Measurements from ENCODE around the gene PAAF1. TPM values are rescaled to one million over a fixed set of nuclear protein-coding genes. Genes with fewer than 3 reads are reported as not detected.

The PAAF1 gene
- polyA plus RNA-seq, 2 of the 4 experiments (the other 2 are of a cell fraction), result 16.6 to 25.1 TPM

DNA sequence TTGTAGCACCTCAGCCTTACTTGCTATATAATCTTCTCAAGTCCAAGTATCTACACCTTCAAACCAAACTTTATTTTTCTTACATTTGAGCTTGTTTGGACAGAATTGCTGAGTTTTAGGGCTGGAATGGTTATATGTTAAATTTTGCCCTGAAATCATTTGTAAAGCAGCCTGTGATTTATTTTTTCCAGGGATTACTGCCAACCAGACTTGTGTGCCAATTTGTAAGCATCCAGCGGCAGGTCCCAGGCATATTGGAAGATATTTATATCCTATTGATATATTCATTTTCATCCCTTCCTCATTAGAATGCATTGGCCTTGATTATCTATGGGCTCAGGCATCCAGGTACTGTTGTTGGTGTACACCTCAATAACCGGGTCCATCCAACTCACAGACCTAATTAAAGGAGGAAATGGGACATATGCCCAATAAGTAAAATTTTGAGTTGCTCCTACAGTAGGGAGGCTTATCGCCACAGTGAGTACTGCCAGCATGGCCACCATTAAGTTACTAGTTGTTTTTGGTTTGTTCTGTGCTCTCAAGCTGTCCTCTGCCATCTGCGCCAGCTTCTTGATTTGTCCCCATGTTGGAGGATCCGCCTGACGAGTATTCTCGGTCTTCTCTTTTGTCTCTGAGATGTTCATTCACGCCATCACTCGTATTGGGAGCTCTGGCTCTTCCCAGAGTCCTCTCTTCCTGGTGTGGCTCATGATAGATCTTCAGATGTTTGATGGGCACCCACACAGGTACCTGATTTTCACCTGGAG lies 64.2 kb downstream of the PAAF1 start:
- ATAC-seq, result no peak
- TF ChIP-seq, protein P1, sequence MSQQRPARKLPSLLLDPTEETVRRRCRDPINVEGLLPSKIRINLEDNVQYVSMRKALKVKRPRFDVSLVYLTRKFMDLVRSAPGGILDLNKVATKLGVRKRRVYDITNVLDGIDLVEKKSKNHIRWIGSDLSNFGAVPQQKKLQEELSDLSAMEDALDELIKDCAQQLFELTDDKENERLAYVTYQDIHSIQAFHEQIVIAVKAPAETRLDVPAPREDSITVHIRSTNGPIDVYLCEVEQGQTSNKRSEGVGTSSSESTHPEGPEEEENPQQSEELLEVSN (IDR thresholded peaks at IDR 0.05; ENCODE audit: borderline replicate concordance, low read depth), result no peak
- TF ChIP-seq SREBF2 (IDR thresholded peaks at IDR 0.05) (no peak), EHMT2 (IDR thresholded peaks at IDR 0.05; ENCODE audit: low read depth) (no peak), MAZ (IDR thresholded peaks at IDR 0.05; ENCODE audit: borderline replicate concordance, low read depth, low read length) (no peak), ESRRA (IDR thresholded peaks at IDR 0.05; ENCODE audit: borderline replicate concordance, low read length) (no peak), KDM5A (IDR thresholded peaks at IDR 0.05) (no peak), TFCP2L1 (CRISPR knock-in tag; IDR thresholded peaks at IDR 0.05) (no peak), NFE2L2 (conservative IDR thresholded peaks at IDR 0.05; ENCODE audit: low read length) (no peak), CBX8 (IDR thresholded peaks at IDR 0.05) (no peak), EHF (CRISPR knock-in tag; IDR thresholded peaks at IDR 0.05) (no peak), PHF8 (IDR thresholded peaks at IDR 0.05; ENCODE audit: borderline replicate concordance, low read depth) (no peak)
- TF ChIP-seq, protein P2, sequence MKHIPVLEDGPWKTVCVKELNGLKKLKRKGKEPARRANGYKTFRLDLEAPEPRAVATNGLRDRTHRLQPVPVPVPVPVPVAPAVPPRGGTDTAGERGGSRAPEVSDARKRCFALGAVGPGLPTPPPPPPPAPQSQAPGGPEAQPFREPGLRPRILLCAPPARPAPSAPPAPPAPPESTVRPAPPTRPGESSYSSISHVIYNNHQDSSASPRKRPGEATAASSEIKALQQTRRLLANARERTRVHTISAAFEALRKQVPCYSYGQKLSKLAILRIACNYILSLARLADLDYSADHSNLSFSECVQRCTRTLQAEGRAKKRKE (CRISPR knock-in tag; IDR thresholded peaks at IDR 0.05; ENCODE audit: low read depth), result no peak
- TF ChIP-seq, protein P3, sequence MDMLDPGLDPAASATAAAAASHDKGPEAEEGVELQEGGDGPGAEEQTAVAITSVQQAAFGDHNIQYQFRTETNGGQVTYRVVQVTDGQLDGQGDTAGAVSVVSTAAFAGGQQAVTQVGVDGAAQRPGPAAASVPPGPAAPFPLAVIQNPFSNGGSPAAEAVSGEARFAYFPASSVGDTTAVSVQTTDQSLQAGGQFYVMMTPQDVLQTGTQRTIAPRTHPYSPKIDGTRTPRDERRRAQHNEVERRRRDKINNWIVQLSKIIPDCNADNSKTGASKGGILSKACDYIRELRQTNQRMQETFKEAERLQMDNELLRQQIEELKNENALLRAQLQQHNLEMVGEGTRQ (IDR thresholded peaks at IDR 0.05), result no peak

DNA sequence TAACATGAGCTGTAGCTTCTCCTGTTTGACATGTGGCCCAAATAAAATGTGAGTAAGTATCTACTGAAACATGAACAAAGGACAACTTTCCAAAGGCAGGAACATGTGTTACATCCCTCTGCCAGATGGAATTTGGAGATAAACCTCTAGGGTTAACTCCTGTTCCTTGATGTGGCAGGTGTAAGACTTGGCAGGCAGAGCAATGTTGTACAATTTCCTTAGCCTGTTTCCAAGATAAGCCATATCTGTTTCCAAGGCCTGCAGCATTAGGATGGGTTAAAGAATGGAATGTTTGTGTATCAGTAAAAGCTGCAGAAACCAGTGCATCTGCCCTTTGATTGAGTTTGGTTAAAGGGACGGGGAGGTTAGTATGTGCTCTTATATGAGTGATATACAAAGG lies 65.2 kb downstream of the PAAF1 start:
- Histone ChIP-seq H3K4me2 (no peak overlapping the region), H3K9me3 (no peaks in the 10 kb centered on the region), H3K4me1 (0 out of 3 replicates have a peak, but pooled peaks cover 3% of the 10 kb centered on the region), H3K4me3 (no peak overlapping the region), H3K27ac (no peak overlapping the region)
- POLR2A ChIA-PET, result no interaction called here
- FAIRE-seq, result no peak
- CTCF ChIA-PET, result interaction anchor here (1.1 to 3.2 kb wide), 3 partner anchors 11 to 154 kb away, joined by 3 to 11 read pairs (median 4); partner anchors contain the start of gene MRPL48
- 85% methylated on average over 1 of the region's 1 CpG for WGBS (ENCODE audit: missing lambda C conversion rate)
- no peak for ATAC-seq
- DNase-seq (ENCODE audit: low read depth in 1 of 2, low spot score in 1 of 2), result no peak
- TF ChIP-seq GATA3 (IDR thresholded peaks at IDR 0.05; ENCODE audit: borderline replicate concordance) (no peak), RAD21 (conservative IDR thresholded peaks at IDR 0.05 in 1 of 2, IDR thresholded peaks at IDR 0.05 in 1 of 2) (no peak), MYC (IDR thresholded peaks at IDR 0.05; ENCODE audit: borderline replicate concordance, low read length) (no peak), JUNB (IDR thresholded peaks at IDR 0.05) (no peak), HDAC2 (IDR thresholded peaks at IDR 0.05) (no peak)
- TF ChIP-seq, protein P4, sequence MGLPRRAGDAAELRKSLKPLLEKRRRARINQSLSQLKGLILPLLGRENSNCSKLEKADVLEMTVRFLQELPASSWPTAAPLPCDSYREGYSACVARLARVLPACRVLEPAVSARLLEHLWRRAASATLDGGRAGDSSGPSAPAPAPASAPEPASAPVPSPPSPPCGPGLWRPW (IDR thresholded peaks at IDR 0.05), result no peak

More for the DNA sequence above, 64.2 kb downstream of the PAAF1 start:
- ChIA-PET POLR2A (no interaction called here), CTCF (interaction anchor here (1.1 to 3.2 kb wide), 3 partner anchors 10 to 153 kb away, joined by 3 to 11 read pairs (median 4); partner anchors contain the start of gene MRPL48)
- H3K4me3 ChIP-seq, result no peak overlapping the region
- 94% methylated on average over 9 of the region's 9 CpGs for WGBS (ENCODE audit: missing lambda C conversion rate)
- H3K27ac ChIP-seq, result no peak overlapping the region
- H3K4me2 ChIP-seq, result no peak overlapping the region
- H3K4me1 ChIP-seq, result 0 out of 3 replicates have a peak, but pooled peaks cover 3% of the 10 kb centered on the region
- no peak for DNase-seq (ENCODE audit: low read depth in 1 of 2, low spot score in 1 of 2)
- no peaks in the 10 kb centered on the region for H3K9me3 ChIP-seq
- no peak for FAIRE-seq

DNA sequence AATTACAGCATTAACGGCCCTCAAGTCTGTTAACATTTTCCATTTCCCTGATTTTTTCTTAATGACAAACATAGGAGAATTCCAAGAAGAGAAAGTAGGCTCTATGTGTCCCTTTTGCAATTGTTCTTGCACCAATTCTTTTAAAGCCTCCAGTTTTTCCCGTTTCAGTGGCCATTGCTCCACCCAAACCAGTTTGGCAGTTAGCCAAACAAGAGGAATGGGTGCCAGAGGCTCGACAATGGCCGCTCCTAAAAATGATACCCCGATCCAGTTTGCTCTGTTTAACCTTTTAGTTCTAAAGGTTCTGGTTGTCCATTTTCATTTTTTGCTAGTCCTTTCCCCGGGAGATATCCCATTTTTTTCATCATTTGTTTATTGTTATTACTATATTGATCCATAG lies 67.3 kb downstream of the PAAF1 start:
- H3K4me3 ChIP-seq, result no peak overlapping the region
- H3K9me3 ChIP-seq, result no peaks in the 10 kb centered on the region
- H3K4me1 ChIP-seq, result no peaks in the 10 kb centered on the region
- no peak for ATAC-seq
- no peak overlapping the region for H3K4me2 ChIP-seq
- 69% methylated on average over 6 of the region's 6 CpGs for whole genome bisulfite sequencing (ENCODE audit: missing lambda C conversion rate)
- no peak for DNase-seq (ENCODE audit: low read depth in 1 of 2, low spot score in 1 of 2)
- H3K27ac ChIP-seq, result no peak overlapping the region
- no peak for FAIRE-seq
- ChIA-PET CTCF (no interaction called here), POLR2A (no interaction called here)
- TF ChIP-seq CHD2 (IDR thresholded peaks at IDR 0.05; ENCODE audit: low read length, partially characterized antibody) (no peak), HDAC2 (IDR thresholded peaks at IDR 0.05) (no peak), SREBF2 (IDR thresholded peaks at IDR 0.05) (no peak), SMC3 (IDR thresholded peaks at IDR 0.05) (no peak), ESRRA (IDR thresholded peaks at IDR 0.05; ENCODE audit: borderline replicate concordance, low read length) (no peak), MYC (IDR thresholded peaks at IDR 0.05; ENCODE audit: borderline replicate concordance, low read length) (no peak), CHD4 (IDR thresholded peaks at IDR 0.05; ENCODE audit: borderline replicate concordance) (no peak), CEBPB (IDR thresholded peaks at IDR 0.05) (no peak), EHF (CRISPR knock-in tag; IDR thresholded peaks at IDR 0.05) (no peak)
- TF ChIP-seq, protein P5, sequence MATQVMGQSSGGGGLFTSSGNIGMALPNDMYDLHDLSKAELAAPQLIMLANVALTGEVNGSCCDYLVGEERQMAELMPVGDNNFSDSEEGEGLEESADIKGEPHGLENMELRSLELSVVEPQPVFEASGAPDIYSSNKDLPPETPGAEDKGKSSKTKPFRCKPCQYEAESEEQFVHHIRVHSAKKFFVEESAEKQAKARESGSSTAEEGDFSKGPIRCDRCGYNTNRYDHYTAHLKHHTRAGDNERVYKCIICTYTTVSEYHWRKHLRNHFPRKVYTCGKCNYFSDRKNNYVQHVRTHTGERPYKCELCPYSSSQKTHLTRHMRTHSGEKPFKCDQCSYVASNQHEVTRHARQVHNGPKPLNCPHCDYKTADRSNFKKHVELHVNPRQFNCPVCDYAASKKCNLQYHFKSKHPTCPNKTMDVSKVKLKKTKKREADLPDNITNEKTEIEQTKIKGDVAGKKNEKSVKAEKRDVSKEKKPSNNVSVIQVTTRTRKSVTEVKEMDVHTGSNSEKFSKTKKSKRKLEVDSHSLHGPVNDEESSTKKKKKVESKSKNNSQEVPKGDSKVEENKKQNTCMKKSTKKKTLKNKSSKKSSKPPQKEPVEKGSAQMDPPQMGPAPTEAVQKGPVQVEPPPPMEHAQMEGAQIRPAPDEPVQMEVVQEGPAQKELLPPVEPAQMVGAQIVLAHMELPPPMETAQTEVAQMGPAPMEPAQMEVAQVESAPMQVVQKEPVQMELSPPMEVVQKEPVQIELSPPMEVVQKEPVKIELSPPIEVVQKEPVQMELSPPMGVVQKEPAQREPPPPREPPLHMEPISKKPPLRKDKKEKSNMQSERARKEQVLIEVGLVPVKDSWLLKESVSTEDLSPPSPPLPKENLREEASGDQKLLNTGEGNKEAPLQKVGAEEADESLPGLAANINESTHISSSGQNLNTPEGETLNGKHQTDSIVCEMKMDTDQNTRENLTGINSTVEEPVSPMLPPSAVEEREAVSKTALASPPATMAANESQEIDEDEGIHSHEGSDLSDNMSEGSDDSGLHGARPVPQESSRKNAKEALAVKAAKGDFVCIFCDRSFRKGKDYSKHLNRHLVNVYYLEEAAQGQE (IDR thresholded peaks at IDR 0.05), result no peak
- TF ChIP-seq, protein P6, sequence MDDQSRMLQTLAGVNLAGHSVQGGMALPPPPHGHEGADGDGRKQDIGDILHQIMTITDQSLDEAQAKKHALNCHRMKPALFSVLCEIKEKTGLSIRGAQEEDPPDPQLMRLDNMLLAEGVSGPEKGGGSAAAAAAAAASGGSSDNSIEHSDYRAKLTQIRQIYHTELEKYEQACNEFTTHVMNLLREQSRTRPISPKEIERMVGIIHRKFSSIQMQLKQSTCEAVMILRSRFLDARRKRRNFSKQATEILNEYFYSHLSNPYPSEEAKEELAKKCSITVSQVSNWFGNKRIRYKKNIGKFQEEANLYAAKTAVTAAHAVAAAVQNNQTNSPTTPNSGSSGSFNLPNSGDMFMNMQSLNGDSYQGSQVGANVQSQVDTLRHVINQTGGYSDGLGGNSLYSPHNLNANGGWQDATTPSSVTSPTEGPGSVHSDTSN (IDR thresholded peaks at IDR 0.05), result no peak
- TF ChIP-seq, protein P7, sequence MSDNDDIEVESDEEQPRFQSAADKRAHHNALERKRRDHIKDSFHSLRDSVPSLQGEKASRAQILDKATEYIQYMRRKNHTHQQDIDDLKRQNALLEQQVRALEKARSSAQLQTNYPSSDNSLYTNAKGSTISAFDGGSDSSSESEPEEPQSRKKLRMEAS (IDR thresholded peaks at IDR 0.05), result no peak

Data from A549 (cell line).